NCI-H1048 (cell line): ENCODE data around the gene TNFAIP6.
"Not testable (repeated sequence)": the region's sequence is repeated elsewhere in the genome, so short reads cannot be mapped to it uniquely, and the experiment has no call there.

Experiments
- DNase-seq: peaks from one replicate; lab custom pipeline; 2025; lab: John Stamatoyannopoulos, UW

The TNFAIP6 gene

DNA sequence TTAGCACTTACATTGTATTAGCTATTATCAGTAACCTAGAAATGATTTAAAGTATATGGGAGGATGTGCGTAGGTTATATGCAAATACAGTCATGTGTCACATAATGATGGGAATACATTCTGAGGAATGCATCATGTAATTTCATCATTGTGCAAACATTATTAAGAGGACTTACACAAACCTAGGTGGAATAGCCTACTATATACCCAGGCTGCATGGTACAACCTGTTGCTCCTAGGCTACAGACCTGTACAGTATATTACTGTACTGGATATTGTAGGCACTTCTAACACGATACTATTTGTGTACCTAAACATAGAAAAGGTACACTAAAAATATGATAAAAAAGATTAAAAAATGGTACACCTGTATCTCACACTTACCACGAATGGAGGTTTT, 60.3 kb downstream of the TNFAIP6 start:
- no peak for DNase-seq

DNA sequence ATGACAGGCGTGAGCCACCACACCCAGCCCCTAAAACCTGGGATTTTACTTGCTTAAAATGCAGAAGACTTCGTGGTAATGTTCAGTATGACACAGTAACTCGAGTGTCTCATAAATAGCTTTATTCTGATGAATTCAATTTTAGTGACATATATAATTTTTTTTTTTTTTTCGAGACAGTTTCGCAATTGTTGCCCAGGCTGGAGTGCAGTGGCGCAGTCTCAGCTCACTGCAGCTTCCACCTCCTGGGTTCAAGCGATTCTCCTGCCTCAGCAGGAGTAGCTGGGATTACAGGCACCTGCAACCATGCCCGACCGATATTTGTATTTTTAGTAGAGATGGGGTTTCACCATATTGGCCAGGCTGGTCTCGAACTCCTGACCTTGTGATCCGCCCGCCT, 64.3 kb downstream of the TNFAIP6 start:
- not testable (repeated sequence) for DNase-seq

DNA sequence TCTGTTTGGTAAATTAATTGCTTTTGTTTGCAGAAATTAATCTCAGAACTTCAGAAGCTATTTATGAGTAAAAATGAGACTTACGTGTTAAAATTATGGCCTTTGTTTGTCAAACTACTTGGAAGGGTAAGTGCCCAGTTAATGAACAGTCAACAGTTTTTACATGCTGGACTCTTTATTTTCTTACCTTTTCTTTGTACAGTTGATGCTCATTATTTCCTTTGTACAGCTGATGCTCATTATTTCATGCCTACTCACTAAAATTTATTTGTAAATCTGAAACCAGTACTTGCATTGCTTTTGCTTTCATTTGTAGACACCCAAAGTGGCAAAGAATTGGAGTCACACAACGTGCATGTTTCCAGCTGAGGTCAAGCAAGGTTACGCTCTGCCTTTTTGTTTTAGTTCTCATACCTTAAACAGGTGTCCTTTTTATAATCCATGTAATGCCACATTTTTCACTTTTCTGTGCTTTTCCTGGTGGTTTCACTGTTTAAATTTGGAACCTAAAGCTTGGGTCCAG, 65.6 kb downstream of the TNFAIP6 start:
- DNase-seq = no peak

DNA sequence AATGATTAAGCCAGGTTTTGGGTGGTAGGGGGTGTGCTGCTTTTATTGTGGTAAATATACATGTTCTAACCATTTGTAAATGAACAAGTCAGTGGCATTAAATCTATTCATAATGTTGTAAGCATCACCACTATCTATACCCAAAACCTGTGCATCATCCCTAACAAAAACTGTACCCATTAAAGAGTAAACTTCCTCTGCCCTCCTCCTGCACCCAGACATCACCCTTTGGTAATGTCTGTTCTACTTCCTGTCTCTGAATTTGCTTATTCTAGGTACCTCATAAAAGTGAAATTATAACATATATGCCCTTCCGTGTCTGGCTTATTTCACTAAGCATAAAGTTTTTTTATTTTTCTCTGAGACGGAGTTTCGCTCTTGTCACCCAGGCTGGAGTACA, 66.4 kb downstream of the TNFAIP6 start:
- no peak for DNase-seq
